Measurements from ENCODE around the gene PNPLA2. TPM values are rescaled to one million over a fixed set of nuclear protein-coding genes. Genes with fewer than 3 reads are reported as not detected.

The PNPLA2 gene
- total RNA-seq, 6 experiments from 2014 or later, result 33.2 to 97.1 (median 69.6) TPM

- intact Hi-C loops (cut with DNase I), result no loop called here
- H3K4me3 ChIP-seq, result no peak overlapping the region
- peak in 1 of 3 donors; percentile 51 for DNase-seq
- H3K4me1 ChIP-seq, result peaks cover 0 to 4% (median 0%) of the 10 kb centered on the region in 4 donors
- H3K27ac ChIP-seq, result no peak overlapping the region
- no peaks in the 10 kb centered on the region for H3K9me3 ChIP-seq
- H3K36me3 ChIP-seq, result peaks cover 0 to 10% (median 0%) of the 10 kb centered on the region in 4 donors
- TF ChIP-seq POLR2A (IDR thresholded peaks at IDR 0.05), result no peak
- no peak for TF ChIP-seq CTCF (IDR thresholded peaks at IDR 0.05)
- no peaks in the 10 kb centered on the region for H3K27me3 ChIP-seq
- ATAC-seq, result no peak
- 81% methylated on average over 3 of the region's 24 CpGs for WGBS (ENCODE audit: insufficient coverage, low coverage, low lambda C conversion rate, missing lambda C conversion rate)
These were observed 32.3 kb upstream of the PNPLA2 start for GRCh38 chr11:786235-787083.

GRCh38 chr11:787084-787675 is 31.5 kb upstream of the PNPLA2 start:
- TF ChIP-seq CTCF (IDR thresholded peaks at IDR 0.05) (no peak), POLR2A (IDR thresholded peaks at IDR 0.05) (no peak)
- Histone ChIP-seq H3K4me1 (peaks cover 0 to 4% (median 0%) of the 10 kb centered on the region in 4 donors), H3K27me3 (no peaks in the 10 kb centered on the region), H3K36me3 (peaks cover 0 to 10% (median 0%) of the 10 kb centered on the region in 4 donors), H3K4me3 (no peak overlapping the region), H3K27ac (no peak overlapping the region), H3K9me3 (no peaks in the 10 kb centered on the region)
- intact Hi-C loops (cut with DNase I), result no loop called here
- DNase-seq, result no peak
- WGBS (ENCODE audit: insufficient coverage, low coverage, low lambda C conversion rate, missing lambda C conversion rate), result 89% methylated on average over 5 of the region's 24 CpGs
- no peak for ATAC-seq

- TF ChIP-seq POLR2A (IDR thresholded peaks at IDR 0.05) (no peak), CTCF (IDR thresholded peaks at IDR 0.05) (no peak)
- ATAC-seq (no peak), DNase-seq (no peak)
- intact Hi-C loops (cut with DNase I), result no loop called here
- no peaks in the 10 kb centered on the region for H3K9me3 ChIP-seq
- H3K4me1 ChIP-seq, result peaks cover 0 to 4% (median 0%) of the 10 kb centered on the region in 4 donors
- peaks cover 0 to 13% (median 0%) of the 10 kb centered on the region in 4 donors for H3K36me3 ChIP-seq
- no peak overlapping the region for H3K27ac ChIP-seq
- WGBS (ENCODE audit: insufficient coverage, low coverage, low lambda C conversion rate, missing lambda C conversion rate), result 42% methylated on average over 8 of the region's 28 CpGs
- H3K4me3 ChIP-seq, result no peak overlapping the region
- no peaks in the 10 kb centered on the region for H3K27me3 ChIP-seq
These were observed 30.6 kb upstream of the PNPLA2 start for GRCh38 chr11:788009-788640.

- Histone ChIP-seq H3K27me3 (no peaks in the 10 kb centered on the region), H3K36me3 (peaks cover 0 to 7% (median 0%) of the 10 kb centered on the region in 4 donors), H3K9me3 (no peaks in the 10 kb centered on the region), H3K27ac (no peak overlapping the region), H3K4me1 (peaks cover 0 to 4% (median 0%) of the 10 kb centered on the region in 4 donors), H3K4me3 (no peak overlapping the region)
- intact Hi-C loops (cut with DNase I), result no loop called here
- DNase-seq (peak in 1 of 3 donors; percentile 16), ATAC-seq (peak in 3 of 4 donors; percentile 3 to 13 (median 4))
- TF ChIP-seq CTCF (IDR thresholded peaks at IDR 0.05) (no peak), POLR2A (IDR thresholded peaks at IDR 0.05) (no peak)
- WGBS (ENCODE audit: insufficient coverage, low coverage, low lambda C conversion rate, missing lambda C conversion rate), result 16% methylated on average over 9 of the region's 31 CpGs
These were observed 29.5 kb upstream of the PNPLA2 start for GRCh38 chr11:788953-789940.
